Tibial nerve (tissue), 4 donors: ENCODE data around the gene PGA3.
"Not testable (repeated sequence)": the region's sequence is repeated elsewhere in the genome, so short reads cannot be mapped to it uniquely, and the experiment has no call there.

Experiments
- EP300 ChIP-seq, 2 donors: sonication (generic); formaldehyde crosslinking; IDR thresholded peaks; one replicate each; pipeline ENCODE4 v1.6.1; 2017; ENCODE audit warnings: antibody characterized with exemption in 2 of 2, mild to moderate bottlenecking in 1 of 2
- TF ChIP-seq, protein P1 (sequence below), 5 experiments: fragments of 200-600 bp in 3 of 5; fragments of 450-650 bp in 2 of 5; sonication (generic) in 3 of 5; IDR thresholded peaks; one replicate each; pipeline ENCODE4 v1.5.1; 2016 to 2019; ENCODE audit warnings: antibody characterized with exemption in 5 of 5, mild to moderate bottlenecking in 3 of 5, moderate library complexity in 2 of 5

DNA sequence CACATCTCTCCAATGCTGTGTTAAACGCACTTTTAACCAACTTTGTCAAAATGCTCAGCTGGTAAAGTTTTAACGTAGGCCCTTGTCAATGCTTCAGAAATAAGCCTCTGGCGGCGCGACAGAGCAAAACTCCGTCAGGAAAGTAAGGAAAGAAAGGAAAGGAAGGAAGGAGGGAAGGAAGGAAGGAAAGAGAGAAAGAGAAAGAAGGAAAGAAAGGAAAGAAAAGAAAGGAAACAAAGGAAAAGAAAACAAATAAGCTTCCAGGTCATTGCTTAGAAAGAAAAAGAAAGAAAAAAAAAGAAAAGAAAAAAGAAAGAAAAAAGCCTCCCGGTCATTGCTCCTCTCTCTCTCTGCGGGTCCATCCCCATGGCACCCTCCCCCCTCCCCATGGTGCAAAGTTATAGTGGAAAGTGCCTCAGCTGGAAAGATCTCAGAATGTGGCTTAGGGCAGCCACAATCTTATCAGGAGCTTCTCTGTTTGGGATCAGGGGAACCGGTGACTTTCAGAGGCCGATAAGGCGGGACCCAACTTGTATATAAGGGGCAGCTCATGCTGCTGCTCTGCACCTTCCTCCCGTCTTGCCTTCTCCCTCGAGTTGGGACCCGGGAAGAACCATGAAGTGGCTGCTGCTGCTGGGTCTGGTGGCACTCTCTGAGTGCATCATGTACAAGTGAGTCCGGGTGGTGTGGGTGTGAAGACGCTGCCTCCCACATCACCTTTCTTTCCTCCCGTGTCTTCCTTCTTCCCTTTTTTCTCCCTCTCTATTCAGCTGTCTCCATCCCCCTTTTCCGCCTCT is at the start of gene PGA3:
- TF ChIP-seq, protein P1, sequence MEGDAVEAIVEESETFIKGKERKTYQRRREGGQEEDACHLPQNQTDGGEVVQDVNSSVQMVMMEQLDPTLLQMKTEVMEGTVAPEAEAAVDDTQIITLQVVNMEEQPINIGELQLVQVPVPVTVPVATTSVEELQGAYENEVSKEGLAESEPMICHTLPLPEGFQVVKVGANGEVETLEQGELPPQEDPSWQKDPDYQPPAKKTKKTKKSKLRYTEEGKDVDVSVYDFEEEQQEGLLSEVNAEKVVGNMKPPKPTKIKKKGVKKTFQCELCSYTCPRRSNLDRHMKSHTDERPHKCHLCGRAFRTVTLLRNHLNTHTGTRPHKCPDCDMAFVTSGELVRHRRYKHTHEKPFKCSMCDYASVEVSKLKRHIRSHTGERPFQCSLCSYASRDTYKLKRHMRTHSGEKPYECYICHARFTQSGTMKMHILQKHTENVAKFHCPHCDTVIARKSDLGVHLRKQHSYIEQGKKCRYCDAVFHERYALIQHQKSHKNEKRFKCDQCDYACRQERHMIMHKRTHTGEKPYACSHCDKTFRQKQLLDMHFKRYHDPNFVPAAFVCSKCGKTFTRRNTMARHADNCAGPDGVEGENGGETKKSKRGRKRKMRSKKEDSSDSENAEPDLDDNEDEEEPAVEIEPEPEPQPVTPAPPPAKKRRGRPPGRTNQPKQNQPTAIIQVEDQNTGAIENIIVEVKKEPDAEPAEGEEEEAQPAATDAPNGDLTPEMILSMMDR (IDR thresholded peaks at IDR 0.05), result not testable (repeated sequence)
- TF ChIP-seq EP300 (IDR thresholded peaks at IDR 0.05), result not testable (repeated sequence)
